Karpas-422 (cell line): ENCODE results near the gene PTGER3. TPM values are rescaled to one million over a fixed set of nuclear protein-coding genes. Genes with fewer than 3 reads are reported as not detected.
"Not testable (repeated sequence)": the region's sequence is repeated elsewhere in the genome, so short reads cannot be mapped to it uniquely, and the experiment has no call there.

Source experiments
- DNase-seq: peaks from one replicate; pipeline ENCODE4 v3.0.0-alpha.2; 2015
- H2AFZ ChIP-seq: fragments of 200-600 bp; sonication (generic); 2 replicates; pipeline ENCODE4 v1.6.1; 2014; ENCODE audit warnings: antibody characterized with exemption, low read length, mixed read lengths
- H3K27ac ChIP-seq: fragments of 200-600 bp; sonication (generic); 2 replicates; pipeline ENCODE4 v1.5.1; 2014; ENCODE audit warnings: mild to moderate bottlenecking, low read length, moderate library complexity
- H3K27me3 ChIP-seq: fragments of 200-600 bp; sonication (generic); 2 replicates; pipeline ENCODE4 v1.6.1; 2014; ENCODE audit warnings: low read length, mixed read lengths
- H3K36me3 ChIP-seq: fragments of 200-600 bp; sonication (generic); 2 replicates; pipeline ENCODE4 v1.6.1; 2014; ENCODE audit warnings: low read length, mixed read lengths; ENCODE audit not compliant: insufficient read depth
- H3K4me1 ChIP-seq: fragments of 200-600 bp; sonication (generic); 2 replicates; pipeline ENCODE4 v1.6.1; 2014; ENCODE audit warnings: mild to moderate bottlenecking, low read length, mixed read lengths
- H3K4me2 ChIP-seq: fragments of 200-600 bp; sonication (generic); 2 replicates; pipeline ENCODE4 v1.6.1; 2014; ENCODE audit warnings: low read length, low read depth, mild to moderate bottlenecking; ENCODE audit not compliant: poor library complexity, severe bottlenecking
- H3K4me3 ChIP-seq: fragments of 200-600 bp; sonication (generic); 2 replicates; pipeline ENCODE4 v1.5.1; 2014; ENCODE audit warnings: mild to moderate bottlenecking, antibody characterized with exemption, low read length, mixed read lengths
- H3K79me2 ChIP-seq: fragments of 200-600 bp; sonication (generic); 2 replicates; pipeline ENCODE4 v1.6.1; 2014; ENCODE audit warnings: mild to moderate bottlenecking, low read length, mixed read lengths
- H3K9ac ChIP-seq: fragments of 200-600 bp; sonication (generic); 2 replicates; pipeline ENCODE4 v1.6.0; 2014; ENCODE audit warnings: low read length
- H3K9me2 ChIP-seq: fragments of 200-600 bp; sonication (generic), shearing (Covaris generic); replicated peaks from 2 replicates; pipeline ENCODE4 v1.6.0; 2014; ENCODE audit warnings: mild to moderate bottlenecking, low read length, moderate library complexity; ENCODE audit not compliant: insufficient read depth
- H3K9me3 ChIP-seq: fragments of 300-700, 200-600 bp; sonication (generic); 2 replicates; pipeline ENCODE4 v1.6.1; 2014; ENCODE audit warnings: low read length, mixed read lengths
- H4K20me1 ChIP-seq: fragments of 200-600 bp; sonication (generic); 2 replicates; pipeline ENCODE4 v1.6.1; 2014; ENCODE audit warnings: mild to moderate bottlenecking, antibody characterized with exemption, low read length, low read depth; ENCODE audit not compliant: insufficient read depth
- total RNA-seq: library from RNA; depleted of rRNA; stranded (reverse); fragments of >200 nt; shearing (Covaris generic); gene quantifications from 2 replicates; pipeline ENCODE4 v1.2.3, GENCODE V29; 2014; ENCODE audit warnings: low replicate concordance

PTGER3 gene
- total RNA-seq, 1 experiment from 2014 or later = not detected

DNA sequence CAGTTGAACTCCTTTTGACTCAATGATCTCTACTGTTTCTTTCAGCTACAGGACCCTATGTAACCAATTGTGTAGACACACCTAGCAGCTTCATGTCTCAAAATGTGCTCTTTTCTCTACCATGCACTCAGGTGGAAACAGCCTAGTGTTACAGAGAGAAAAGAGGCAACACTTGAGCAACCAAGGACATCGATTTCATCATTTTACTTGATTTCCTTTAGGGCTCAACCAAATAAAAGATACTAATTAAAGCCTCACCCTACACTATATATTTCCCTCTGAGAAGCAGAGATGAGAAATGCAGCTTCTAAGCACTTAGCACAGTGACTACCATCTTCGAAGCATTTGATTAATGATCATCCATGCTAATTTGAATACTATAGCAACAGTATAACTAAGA lies 55.1 kb downstream of the PTGER3 start:
- Histone ChIP-seq H3K36me3 (no peaks in the 10 kb centered on the region), H3K4me1 (peaks cover 17% of the 10 kb centered on the region), H3K9me3 (no peaks in the 10 kb centered on the region), H3K4me2 (no peak overlapping the region), H3K9me2 (no peaks in the 10 kb centered on the region), H3K4me3 (no peak overlapping the region), H3K9ac (no peak overlapping the region), H3K79me2 (no peaks in the 10 kb centered on the region), H3K27ac (no peak overlapping the region), H4K20me1 (no peaks in the 10 kb centered on the region), H3K27me3 (no peaks in the 10 kb centered on the region), H2AFZ (no peak overlapping the region)
- DNase-seq = peak; percentile 80

GRCh38 chr1:70990469-70991253 lies 57.0 kb downstream of the PTGER3 start:
- H3K9me3 ChIP-seq = no peaks in the 10 kb centered on the region
- H3K4me3 ChIP-seq = no peak overlapping the region
- H3K4me1 ChIP-seq = peaks cover 17% of the 10 kb centered on the region
- no peaks in the 10 kb centered on the region for H3K27me3 ChIP-seq
- H3K27ac ChIP-seq = no peak overlapping the region
- no peak overlapping the region for H3K9ac ChIP-seq
- no peak overlapping the region for H3K4me2 ChIP-seq
- no peaks in the 10 kb centered on the region for H3K79me2 ChIP-seq
- DNase-seq = no peak
- no peaks in the 10 kb centered on the region for H3K9me2 ChIP-seq
- no peak overlapping the region for H2AFZ ChIP-seq
- H3K36me3 ChIP-seq = no peaks in the 10 kb centered on the region
- H4K20me1 ChIP-seq = no peaks in the 10 kb centered on the region

GRCh38 chr1:70987497-70987896 lies 60.1 kb downstream of the PTGER3 start:
- H4K20me1 ChIP-seq = no peaks in the 10 kb centered on the region
- H3K27ac ChIP-seq = no peak overlapping the region
- H3K27me3 ChIP-seq = no peaks in the 10 kb centered on the region
- no peaks in the 10 kb centered on the region for H3K36me3 ChIP-seq
- no peak overlapping the region for H2AFZ ChIP-seq
- no peak overlapping the region for H3K9ac ChIP-seq
- no peak overlapping the region for H3K4me3 ChIP-seq
- H3K4me2 ChIP-seq = no peak overlapping the region
- H3K9me3 ChIP-seq = no peaks in the 10 kb centered on the region
- no peaks in the 10 kb centered on the region for H3K9me2 ChIP-seq
- peaks cover 5% of the 10 kb centered on the region for H3K4me1 ChIP-seq
- DNase-seq = no peak
- no peaks in the 10 kb centered on the region for H3K79me2 ChIP-seq

- not testable (repeated sequence) for H3K36me3 ChIP-seq, H3K27ac ChIP-seq, H3K9ac ChIP-seq, H4K20me1 ChIP-seq, H3K4me2 ChIP-seq, H3K79me2 ChIP-seq, H3K4me1 ChIP-seq, H3K4me3 ChIP-seq, DNase-seq, H2AFZ ChIP-seq, H3K9me2 ChIP-seq, H3K27me3 ChIP-seq, H3K9me3 ChIP-seq
Measured at GRCh38 chr1:70985776-70986225, 61.8 kb downstream of the PTGER3 start.

DNA sequence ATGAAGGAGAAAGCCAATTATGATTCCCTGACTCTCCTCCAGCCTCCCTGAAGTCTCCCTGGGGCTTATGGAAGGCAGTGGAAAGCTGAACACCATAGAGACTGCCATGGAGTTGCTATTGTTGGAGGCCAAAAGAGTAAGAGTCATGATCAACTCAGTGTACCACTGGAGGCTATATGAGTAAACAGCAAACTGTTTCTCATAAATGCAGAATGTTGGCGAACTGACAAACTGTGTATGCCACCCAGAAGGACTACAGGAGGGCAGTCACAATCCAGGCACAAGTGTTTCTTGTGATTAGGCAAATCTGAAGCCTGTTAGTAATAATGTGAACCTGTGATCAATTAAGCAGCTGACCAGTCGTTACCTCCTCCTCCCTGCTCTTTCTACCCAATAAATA lies 62.3 kb downstream of the PTGER3 start:
- not testable (repeated sequence) for H3K27ac ChIP-seq, H3K9me3 ChIP-seq, H2AFZ ChIP-seq, H3K4me3 ChIP-seq, H4K20me1 ChIP-seq, H3K27me3 ChIP-seq, H3K79me2 ChIP-seq, H3K9ac ChIP-seq, H3K4me1 ChIP-seq, H3K36me3 ChIP-seq, H3K4me2 ChIP-seq, DNase-seq, H3K9me2 ChIP-seq

DNA sequence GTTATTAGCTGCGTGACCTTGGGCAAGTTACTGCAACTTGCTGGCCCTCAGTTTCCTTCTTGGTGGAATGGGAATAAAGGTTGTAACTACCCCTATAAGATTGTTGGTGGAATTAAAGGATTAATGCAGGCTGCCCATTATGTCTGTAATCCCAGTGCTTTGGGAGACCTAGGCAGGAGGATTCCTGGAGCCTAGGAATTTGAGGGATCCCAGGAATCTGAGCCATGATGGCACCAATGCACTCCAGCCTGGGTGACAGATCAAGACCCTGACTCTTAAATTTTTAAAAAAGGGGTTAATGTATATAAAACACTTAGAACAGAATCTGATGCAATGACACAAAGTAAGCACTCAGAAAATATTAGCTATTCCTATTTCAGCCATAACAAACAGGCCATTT lies 67.3 kb downstream of the PTGER3 start:
- no peaks in the 10 kb centered on the region for H3K9me2 ChIP-seq
- H3K9ac ChIP-seq = no peak overlapping the region
- H3K4me2 ChIP-seq = no peak overlapping the region

DNA sequence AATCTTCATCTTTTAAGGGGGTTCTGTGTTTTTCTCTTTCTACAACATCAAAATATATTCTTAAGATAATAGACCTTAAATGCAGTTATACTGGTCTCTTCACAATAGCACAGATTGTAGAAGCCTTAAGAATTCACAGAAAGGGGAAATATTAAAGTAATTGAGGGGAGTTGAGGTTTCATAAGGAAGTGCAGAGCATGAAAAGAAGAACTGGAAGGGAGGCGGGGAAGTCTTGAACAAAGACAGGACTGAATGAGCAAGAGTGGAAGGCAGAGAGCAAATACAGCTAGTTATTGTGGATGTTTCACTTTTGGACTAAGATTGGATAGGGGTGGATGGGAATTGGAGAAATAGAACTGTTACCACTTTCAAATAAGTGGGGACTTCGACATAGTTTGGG lies 67.7 kb downstream of the PTGER3 start:
- Histone ChIP-seq H3K4me1 (no peaks in the 10 kb centered on the region), H3K4me2 (no peak overlapping the region), H3K79me2 (no peaks in the 10 kb centered on the region), H3K9ac (no peak overlapping the region), H3K4me3 (no peak overlapping the region), H3K9me2 (no peaks in the 10 kb centered on the region), H4K20me1 (no peaks in the 10 kb centered on the region), H3K9me3 (no peaks in the 10 kb centered on the region), H3K27ac (no peak overlapping the region), H2AFZ (no peak overlapping the region), H3K27me3 (no peaks in the 10 kb centered on the region), H3K36me3 (no peaks in the 10 kb centered on the region)
- no peak for DNase-seq

More for the DNA sequence above, 67.3 kb downstream of the PTGER3 start:
- no peaks in the 10 kb centered on the region for H3K36me3 ChIP-seq
- no peak overlapping the region for H3K27ac ChIP-seq
- H2AFZ ChIP-seq = no peak overlapping the region
- H4K20me1 ChIP-seq = no peaks in the 10 kb centered on the region
- no peak for DNase-seq
- no peak overlapping the region for H3K4me3 ChIP-seq
- H3K27me3 ChIP-seq = no peaks in the 10 kb centered on the region
- H3K4me1 ChIP-seq = no peaks in the 10 kb centered on the region
- H3K79me2 ChIP-seq = no peaks in the 10 kb centered on the region
- no peaks in the 10 kb centered on the region for H3K9me3 ChIP-seq

GRCh38 chr1:70979313-70979712 lies 68.3 kb downstream of the PTGER3 start:
- Histone ChIP-seq H4K20me1 (no peaks in the 10 kb centered on the region), H3K27ac (no peak overlapping the region), H2AFZ (no peak overlapping the region), H3K4me1 (no peaks in the 10 kb centered on the region), H3K9ac (no peak overlapping the region), H3K79me2 (no peaks in the 10 kb centered on the region), H3K9me3 (no peaks in the 10 kb centered on the region), H3K9me2 (no peaks in the 10 kb centered on the region), H3K4me3 (no peak overlapping the region), H3K36me3 (no peaks in the 10 kb centered on the region), H3K4me2 (no peak overlapping the region), H3K27me3 (no peaks in the 10 kb centered on the region)
- DNase-seq = no peak
